GM15510 (cell line): Measurements from ENCODE around the gene TRIM15.

Experiments used
- POLR2A ChIP-seq: IDR thresholded peaks from 3 replicates; pipeline ENCODE4 v1.6.1; 2011; ENCODE audit warnings: borderline replicate concordance; ENCODE audit not compliant: insufficient read length; ENCODE audit errors: extremely low read depth

TRIM15 gene

DNA sequence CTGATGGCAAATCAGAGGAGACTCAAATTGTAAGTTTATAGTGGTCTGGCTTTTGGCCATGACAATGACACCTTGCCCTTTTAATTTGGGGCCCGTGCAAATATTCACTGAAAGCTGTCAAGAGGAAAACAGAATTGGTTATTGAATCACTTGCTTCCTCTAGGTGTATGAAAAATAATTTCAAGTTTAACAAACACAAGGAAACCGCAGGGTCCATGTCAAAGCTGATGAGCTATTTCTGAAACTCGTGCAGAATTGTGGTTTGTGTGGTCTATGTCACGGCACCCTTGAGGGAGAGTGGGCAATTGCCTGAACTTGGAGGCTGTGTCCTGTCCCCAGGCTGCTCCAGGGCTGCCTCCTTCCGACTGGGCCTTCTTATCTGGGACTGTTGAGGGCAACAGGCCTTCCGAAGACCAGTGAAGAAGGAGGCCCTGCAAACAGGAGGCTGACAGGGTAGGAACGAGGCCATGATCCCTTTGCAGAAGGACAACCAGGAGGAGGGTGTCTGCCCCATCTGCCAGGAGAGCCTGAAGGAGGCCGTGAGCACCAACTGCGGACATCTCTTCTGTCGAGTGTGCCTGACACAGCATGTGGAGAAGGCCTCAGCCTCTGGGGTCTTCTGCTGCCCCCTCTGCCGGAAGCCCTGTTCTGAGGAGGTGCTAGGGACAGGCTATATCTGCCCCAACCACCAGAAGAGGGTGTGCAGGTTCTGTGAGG, 26.6 kb upstream of the TRIM15 start:
- no peak for TF ChIP-seq POLR2A

DNA sequence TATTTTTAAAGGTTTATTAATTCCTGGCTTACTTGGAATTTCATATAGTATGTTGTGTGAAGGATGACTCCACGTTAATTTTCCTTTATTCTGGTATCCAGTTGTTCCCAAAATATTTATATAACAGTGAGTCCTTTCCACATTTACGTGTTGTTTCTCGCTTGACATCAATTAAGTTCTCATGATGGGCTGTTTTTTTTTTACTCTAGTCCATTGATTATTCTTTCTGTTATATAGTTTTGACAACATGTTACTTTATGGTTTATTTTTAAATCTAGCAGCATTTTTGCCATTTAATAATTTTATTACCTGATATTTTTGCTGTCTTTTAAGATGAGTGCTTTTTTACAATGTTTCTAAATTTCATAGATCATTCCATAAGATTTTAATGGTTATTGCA, 20.7 kb upstream of the TRIM15 start:
- no peak for TF ChIP-seq POLR2A

DNA sequence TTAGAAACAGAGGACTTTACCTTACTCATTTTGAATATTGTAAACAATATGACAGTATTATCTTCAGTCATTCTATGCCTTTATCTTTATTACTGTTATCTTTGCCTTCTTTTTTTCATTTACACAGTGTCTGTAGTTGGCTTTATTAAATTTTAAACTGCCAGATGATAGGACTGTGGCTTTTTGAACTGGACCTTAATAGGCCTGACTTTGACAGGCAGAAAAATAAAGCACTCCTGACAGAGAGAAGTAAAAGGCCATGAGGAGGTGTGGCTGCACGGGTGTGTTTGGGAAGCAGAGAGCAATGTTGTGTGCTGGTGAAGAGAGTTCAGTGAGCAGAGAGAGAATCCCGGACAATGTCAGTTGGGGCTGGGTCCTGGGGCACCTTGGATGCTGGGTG, 19.6 kb upstream of the TRIM15 start:
- no peak for TF ChIP-seq POLR2A

DNA sequence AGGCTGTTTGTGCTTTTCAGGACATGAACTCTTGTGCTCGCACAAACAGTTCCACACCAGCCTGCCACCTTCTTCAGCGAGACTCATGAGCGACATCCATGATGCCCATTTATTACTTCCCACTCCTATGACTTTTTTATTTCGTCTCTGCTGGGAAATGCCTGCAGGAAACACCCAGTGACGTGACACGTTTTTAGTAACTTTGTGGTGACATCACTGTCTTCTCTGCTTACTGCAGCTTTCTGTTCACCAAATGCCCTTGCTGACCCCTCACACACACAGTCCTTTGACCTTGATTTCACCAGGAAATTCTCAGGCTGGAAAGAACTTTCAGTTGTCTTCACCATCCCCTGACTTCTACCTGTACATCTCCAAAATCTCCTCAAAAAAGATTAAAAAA, 18.5 kb upstream of the TRIM15 start:
- no peak for TF ChIP-seq POLR2A

DNA sequence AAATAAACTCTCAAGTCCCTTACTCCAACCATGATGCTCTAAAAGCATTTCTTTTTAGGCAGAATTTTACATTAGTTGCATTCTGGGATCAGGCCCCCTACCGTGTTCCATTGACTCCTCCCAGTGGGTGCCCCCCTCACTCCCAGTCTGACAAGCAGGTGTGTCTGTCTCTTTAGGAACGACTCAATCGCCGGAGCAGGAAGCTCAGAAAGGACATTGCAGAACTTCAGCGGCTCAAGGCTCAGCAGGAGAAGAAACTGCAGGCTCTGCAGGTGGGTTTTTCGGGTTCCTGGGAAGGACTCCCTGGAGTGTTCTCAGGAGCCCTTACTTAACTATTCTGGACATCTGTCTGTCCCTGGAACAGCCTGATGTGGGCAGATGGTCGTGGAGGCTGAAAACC, 17.5 kb upstream of the TRIM15 start:
- no peak for TF ChIP-seq POLR2A

DNA sequence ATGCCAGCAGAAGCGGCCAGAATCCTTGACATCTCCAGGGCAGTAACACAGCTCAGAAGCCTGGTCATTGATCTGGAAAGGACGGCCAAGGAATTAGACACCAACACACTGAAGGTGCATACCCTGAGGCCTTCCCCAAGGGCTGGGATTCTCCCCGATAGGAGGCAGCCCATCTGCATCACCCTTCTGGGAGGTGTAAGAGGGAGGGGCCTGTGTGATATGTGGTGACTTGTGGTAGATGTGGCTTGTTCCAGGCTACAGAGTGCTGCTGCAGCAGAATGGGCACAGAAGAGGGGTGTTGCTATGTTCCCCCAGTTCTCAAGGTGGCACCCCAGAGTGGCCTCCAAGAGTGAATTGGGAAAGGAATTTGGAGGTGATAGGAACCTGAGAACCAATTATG, 16.2 kb upstream of the TRIM15 start:
- TF ChIP-seq POLR2A = no peak

DNA sequence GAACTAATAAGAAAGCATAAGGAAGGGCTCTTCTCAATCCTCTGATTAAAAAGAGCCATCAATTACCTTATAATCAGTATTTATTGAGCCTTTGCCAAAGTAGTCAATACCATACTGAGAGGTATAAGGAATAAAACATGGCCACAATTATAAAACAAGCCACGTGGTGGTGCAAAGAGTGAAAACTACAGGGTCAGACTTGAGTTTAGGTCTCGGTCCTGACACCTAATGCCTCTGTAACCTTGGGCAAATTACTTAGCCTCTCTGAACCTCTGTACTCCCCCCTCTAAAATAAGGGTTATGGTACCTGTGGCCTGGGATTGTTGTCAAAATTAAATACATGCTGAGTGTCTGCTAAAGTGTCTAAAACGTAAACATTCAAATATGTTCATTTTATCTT, 14.1 kb upstream of the TRIM15 start:
- TF ChIP-seq POLR2A = no peak

DNA sequence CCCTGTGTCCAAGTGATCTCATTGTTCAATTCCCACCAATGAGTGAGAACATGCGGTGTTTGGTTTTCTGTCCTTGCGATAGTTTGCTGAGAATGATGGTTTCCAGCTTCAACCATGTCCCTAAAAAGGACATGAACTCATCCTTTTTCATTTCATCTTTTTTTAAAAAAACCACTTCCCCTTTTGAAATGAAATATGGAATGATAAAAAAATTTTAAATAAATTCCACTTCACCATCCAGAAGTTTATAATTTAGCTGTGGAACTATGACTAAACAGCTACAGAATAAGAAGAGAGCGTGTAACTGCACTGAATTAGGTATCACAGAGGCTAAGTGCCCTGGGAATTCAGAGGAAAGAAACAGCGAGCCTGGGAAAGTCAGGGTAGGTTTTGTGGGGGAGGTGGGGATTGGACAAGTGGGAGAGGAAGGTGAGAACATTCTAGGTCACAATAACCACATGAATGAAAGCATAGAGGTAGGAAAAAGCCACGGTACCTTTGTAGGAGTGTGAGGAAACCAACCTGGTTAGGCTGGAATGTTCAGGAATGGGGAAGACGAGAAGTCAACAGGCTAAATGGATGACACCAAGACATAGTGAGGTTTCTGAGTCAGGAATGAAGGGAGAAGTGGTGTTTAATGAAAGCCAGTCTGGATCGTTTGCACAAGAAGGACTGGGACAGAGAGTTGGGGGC, 13.3 kb upstream of the TRIM15 start:
- TF ChIP-seq POLR2A = no peak

DNA sequence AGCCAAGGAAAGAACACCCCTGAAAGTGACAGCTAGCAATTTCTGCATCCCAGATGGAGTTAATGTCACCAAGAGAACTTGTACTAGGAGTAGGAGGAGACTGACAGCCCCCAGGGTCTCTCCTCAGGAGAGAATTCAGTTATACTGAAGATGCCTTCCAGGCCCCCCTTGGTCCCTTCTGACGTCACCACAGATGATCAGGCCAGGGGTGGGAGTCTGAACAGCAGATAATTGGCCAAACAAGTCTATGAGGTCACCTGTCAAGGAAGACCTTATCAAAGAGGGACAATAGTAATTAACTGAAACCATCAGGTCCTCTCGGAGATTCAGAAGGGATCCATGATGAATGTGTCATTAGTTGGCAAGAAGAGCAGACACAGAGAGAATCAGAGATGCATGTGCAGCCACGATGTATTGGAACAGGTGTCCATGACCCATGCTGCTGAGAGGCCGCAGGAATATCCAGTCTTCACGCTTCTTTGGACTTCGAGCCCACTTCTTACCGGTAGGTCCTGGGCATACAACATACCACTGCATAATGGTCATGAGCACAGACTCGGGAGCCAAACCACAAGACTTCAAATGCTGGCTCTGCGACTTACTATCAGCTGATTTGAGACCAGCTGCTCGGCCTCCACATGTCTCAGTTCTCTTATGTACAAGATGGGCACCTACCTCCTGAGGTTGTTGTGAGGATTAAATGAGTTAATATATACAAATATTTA, 12.5 kb upstream of the TRIM15 start:
- TF ChIP-seq POLR2A = no peak

DNA sequence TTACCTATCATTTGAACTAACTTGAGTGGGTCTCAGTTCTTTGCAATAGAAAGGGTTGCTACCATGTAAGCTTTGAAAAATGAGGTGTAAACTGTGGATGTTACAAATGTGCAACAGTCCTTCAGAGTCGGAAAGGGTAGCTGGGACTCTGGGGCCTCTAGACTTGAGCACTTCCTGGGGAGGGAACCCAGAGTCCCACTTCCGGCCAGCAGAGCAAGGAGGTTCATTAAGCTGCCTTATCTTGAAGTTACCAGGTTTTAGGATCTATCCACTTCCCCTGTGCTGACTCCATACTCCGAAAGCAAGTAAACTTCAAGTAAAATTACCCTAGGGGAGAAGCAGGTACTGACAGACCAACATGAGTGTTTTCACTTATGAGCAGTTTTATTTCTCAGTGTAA, 11.8 kb upstream of the TRIM15 start:
- TF ChIP-seq POLR2A = no peak

DNA sequence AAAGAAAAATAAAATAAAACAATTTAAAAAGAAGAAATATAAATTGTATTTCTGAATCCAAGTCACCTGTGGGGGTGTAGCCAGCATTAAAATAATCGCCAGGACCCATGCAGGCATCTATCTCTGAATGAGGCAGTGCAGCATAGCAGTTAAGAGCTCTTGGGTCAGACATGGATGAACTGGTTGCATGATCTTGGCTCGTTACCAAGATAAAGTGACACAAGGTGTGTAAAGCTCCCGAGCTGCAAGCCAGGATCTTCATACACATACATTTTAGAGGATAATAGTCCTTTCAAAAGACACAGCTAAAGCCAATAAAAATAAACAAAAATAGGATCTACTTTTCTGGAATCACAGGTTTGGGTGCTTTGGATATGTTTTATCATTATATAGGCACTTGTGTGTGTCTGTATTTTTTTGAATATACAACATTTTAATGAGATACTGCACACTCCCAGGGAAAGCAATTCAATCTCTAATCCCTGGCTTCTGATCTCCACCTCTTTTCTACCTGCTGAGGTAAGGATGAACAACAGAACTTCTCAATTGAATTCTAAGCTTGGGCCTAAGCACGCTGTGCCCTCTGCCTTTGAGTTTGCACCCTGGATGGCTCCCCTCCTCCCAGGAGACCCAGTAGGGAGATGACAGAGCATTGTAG, 11.2 kb upstream of the TRIM15 start:
- no peak for TF ChIP-seq POLR2A

DNA sequence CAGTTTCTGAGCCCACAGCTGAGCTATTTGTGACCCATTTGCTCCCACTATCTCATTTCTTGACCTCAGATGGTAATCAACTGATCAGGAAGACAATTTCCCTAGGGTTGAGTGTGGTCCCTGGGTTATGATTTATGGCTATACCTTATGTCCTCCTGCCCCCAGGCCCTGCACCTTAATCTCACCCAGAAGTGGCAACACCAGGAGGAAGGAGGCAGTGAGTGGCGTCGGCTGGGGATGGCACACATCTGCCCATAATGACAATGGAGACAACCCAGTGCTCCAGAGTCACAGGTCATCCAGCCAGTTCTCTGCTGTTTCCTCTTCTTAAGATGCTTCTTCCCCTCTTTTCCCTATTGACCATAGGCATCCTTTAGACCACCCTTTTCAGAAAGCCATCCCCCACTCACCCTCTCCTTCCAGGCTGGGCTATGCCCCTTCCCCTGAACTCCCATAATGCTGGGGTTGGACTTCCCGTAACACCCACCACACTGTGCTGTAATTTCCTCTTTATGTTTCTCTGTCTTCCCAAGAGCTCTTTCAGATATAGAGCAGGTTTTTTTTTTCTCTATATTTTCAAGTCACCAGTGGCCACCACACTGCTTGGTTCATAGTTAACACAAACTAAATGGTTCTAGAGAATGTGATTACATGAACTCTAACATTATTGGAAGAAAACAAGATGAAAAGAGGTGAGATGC, 10.3 kb upstream of the TRIM15 start:
- no peak for TF ChIP-seq POLR2A

DNA sequence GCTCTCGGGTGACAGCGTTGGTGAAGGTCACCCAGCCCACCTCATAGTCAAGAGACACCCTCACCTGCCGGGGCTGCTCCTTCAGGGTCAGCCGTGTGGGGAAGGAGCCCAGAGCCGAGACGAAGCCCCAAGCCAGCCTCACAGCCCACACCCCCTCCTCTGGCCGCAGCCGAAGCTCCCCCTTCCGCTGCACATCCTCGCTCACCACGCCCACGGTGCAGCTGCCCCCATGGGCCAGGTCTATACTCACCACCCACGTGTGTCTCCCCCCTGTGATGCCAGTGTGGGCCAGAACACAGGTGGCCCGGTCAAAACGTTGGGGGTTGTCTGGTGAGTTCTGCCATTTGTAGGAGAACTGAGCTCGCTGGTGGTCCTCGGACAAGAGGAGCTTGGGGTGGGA, 9.3 kb upstream of the TRIM15 start:
- no peak for TF ChIP-seq POLR2A

DNA sequence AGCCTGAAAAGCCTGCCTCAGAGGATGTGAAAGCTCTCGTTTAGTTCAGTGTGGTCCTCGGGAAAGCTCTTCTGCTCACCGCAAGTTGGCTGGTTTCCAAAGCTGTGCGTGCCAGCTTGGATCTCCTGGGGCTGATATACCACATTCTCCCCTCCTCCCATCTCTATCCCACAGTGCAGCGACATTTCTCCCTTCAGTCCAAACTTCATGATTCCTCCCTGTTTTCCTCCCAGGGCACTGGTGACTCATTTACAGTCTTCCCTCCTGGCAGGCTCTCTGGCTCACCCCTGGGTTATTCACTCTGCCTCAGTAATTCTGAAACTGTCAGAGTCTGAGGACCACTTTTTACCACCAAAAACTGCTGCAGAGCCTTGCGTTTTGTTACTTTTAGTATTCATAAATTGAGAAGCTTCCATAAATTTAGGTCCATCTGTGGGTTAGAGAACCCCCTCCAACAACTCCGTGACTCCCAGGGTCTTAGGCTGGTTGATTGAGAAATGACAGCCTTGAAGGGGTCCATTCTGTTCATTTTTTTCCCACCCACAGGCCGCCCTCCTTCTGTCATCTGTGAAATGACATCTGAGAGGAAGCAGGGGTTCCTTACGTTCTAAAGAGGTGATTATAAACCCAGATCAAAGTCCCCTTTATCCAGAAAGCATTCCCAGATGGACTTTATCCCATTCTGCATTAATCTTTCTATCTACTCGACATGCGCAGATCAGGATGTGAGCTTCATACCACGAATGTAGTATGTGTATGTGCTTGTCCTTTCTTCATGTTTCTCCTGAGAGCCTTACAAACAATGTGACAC, 8.4 kb upstream of the TRIM15 start:
- no peak for TF ChIP-seq POLR2A
